HCT116 (cell line): ENCODE measurements around the gene PRSS2. TPM values are rescaled to one million over a fixed set of nuclear protein-coding genes. Genes with fewer than 3 reads are reported as not detected.

Experiments
- ATAC-seq: fragments of 200-7000 bp; cut with Tn5 transposase; 2 replicates; pipeline ENCODE4 v1.9.1; 2020; ENCODE audit warnings: mild to moderate bottlenecking, moderate library complexity
- BruUV-seq: library from RNA; stranded (reverse); fragments of 400-500 nt; replicated peaks from 2 replicates; lab custom pipeline; 2021; lab: Mats Ljungman, UMichigan
- CTCF ChIA-PET: fragments of 300-600 bp; sonication (Branson Sonifier 250); formaldehyde crosslinking; loops from one replicate; lab custom pipeline; 2021; ENCODE audit warnings: antibody characterized with exemption; lab: Charles Lee
- POLR2A ChIA-PET: fragments of 300-600, 350-600 bp; sonication (Branson Sonifier 250); formaldehyde crosslinking; loops from one replicate; lab custom pipeline; 2021; ENCODE audit warnings: antibody characterized with exemption; lab: Charles Lee
- RAD21 ChIA-PET, 2 experiments: fragments of 300-600 bp; sonication (Branson Sonifier 250); formaldehyde crosslinking; loops; one replicate each; lab custom pipeline; 2023; ENCODE audit warnings: low total read pairs in 2 of 2; ENCODE audit not compliant: uncharacterized antibody in 2 of 2, unreplicated experiment in 2 of 2, low non-redundant PET in 1 of 2; lab: Charles Lee
- DNase-seq: peaks from one replicate; pipeline ENCODE4 v3.0.0-alpha.2; 2010; ENCODE audit warnings: low read depth, low spot score
- H2AFZ ChIP-seq: fragments of 200-600 bp; shearing (Covaris generic), sonication (generic); 2 replicates; pipeline ENCODE4 v1.6.1; 2017; ENCODE audit warnings: low read depth, mixed run types, mixed read lengths, antibody characterized with exemption, low read length; ENCODE audit not compliant: poor library complexity, severe bottlenecking
- H3K27ac ChIP-seq: 2 replicates; pipeline ENCODE4 v1.5.1; 2012; ENCODE audit warnings: low read depth, low read length
- H3K27me3 ChIP-seq: fragments of 200-600 bp; sonication (generic); 2 replicates; pipeline ENCODE4 v1.6.1; 2016; ENCODE audit warnings: mixed run types, low read length, mixed read lengths; ENCODE audit not compliant: insufficient read depth
- H3K36me3 ChIP-seq, 2 experiments: fragments of 200-500 bp in 1 of 2; fragments of 200-600 bp in 1 of 2; sonication (Bioruptor generic) in 1 of 2; sonication (generic) in 1 of 2; 2 replicates each; pipeline versions ENCODE4 v1.5.1 to v1.6.1; 2014 to 2016; ENCODE audit warnings: low read length in 2 of 2, inconsistent platforms in 1 of 2, mixed read lengths in 1 of 2, mixed run types in 1 of 2; ENCODE audit not compliant: insufficient read depth in 2 of 2, control insufficient read depth in 1 of 2
- H3K4me1 ChIP-seq, 2 experiments: fragments of 200-600 bp in 1 of 2; sonication (generic) in 1 of 2; 2 replicates each; pipeline versions ENCODE4 v1.5.1 to v1.6.1; 2012 to 2017; ENCODE audit warnings: low read length in 2 of 2, inconsistent platforms in 1 of 2, mild to moderate bottlenecking in 1 of 2, mixed read lengths in 1 of 2, mixed run types in 1 of 2, moderate library complexity in 1 of 2; ENCODE audit not compliant: insufficient read depth in 2 of 2, control insufficient read depth in 1 of 2
- H3K4me2 ChIP-seq: fragments of 200-600 bp; sonication (generic); 2 replicates; pipeline ENCODE4 v1.6.1; 2017; ENCODE audit warnings: mixed run types, low read length, mixed read lengths
- H3K4me3 ChIP-seq, 2 experiments: fragments of 200-600 bp in 1 of 2; sonication (generic) in 1 of 2; replicated peaks in 1 of 2; 2 replicates each; pipeline ENCODE4 v1.5.1; 2011 to 2016; ENCODE audit warnings: low read length in 2 of 2, control low read depth in 1 of 2, low read depth in 1 of 2, mild to moderate bottlenecking in 1 of 2, mixed read lengths in 1 of 2, mixed run types in 1 of 2
- H3K79me2 ChIP-seq: fragments of 200-600 bp; sonication (generic); 2 replicates; pipeline ENCODE4 v1.6.1; 2017; ENCODE audit warnings: mild to moderate bottlenecking, mixed run types, low read length, moderate library complexity, mixed read lengths; ENCODE audit not compliant: insufficient read depth
- H3K9ac ChIP-seq: fragments of 200-600 bp; sonication (generic); 2 replicates; pipeline ENCODE4 v1.6.1; 2016; ENCODE audit warnings: low read length, mixed read lengths
- H3K9me2 ChIP-seq: fragments of 200-600 bp; sonication (generic), shearing (Covaris generic); 2 replicates; pipeline ENCODE4 v1.6.1; 2017; ENCODE audit warnings: mixed run types, mild to moderate bottlenecking, moderate library complexity; ENCODE audit not compliant: insufficient read depth
- H3K9me3 ChIP-seq, 2 experiments: fragments of 200-500 bp in 1 of 2; fragments of 200-600 bp in 1 of 2; sonication (Bioruptor generic) in 1 of 2; sonication (generic) in 1 of 2; 2 replicates each; pipeline ENCODE4 v1.6.1; 2014 to 2017; ENCODE audit warnings: low read length in 2 of 2, mixed read lengths in 2 of 2, inconsistent platforms in 1 of 2, low read depth in 1 of 2, mild to moderate bottlenecking in 1 of 2, mixed run types in 1 of 2, moderate library complexity in 1 of 2; ENCODE audit not compliant: control insufficient read depth in 1 of 2, insufficient read depth in 1 of 2
- H4K20me1 ChIP-seq: fragments of 200-600 bp; sonication (generic), shearing (Covaris generic); 2 replicates; pipeline ENCODE4 v1.6.1; 2017; ENCODE audit warnings: mixed run types, mild to moderate bottlenecking, moderate library complexity; ENCODE audit not compliant: insufficient read depth
- ATF3 ChIP-seq: IDR thresholded peaks from 2 replicates; pipeline ENCODE4 v1.6.1; 2012
- CBX3 ChIP-seq: IDR thresholded peaks from 2 replicates; pipeline ENCODE4 v1.6.1; 2012; ENCODE audit warnings: low read depth
- CEBPB ChIP-seq: IDR thresholded peaks from 2 replicates; pipeline ENCODE4 v1.6.1; 2012; ENCODE audit warnings: low read depth
- CTCF ChIP-seq, 3 experiments: fragments of 200-600 bp in 1 of 3; sonication (generic) in 1 of 3; IDR thresholded peaks in 2 of 3; conservative IDR thresholded peaks in 1 of 3; 2 replicates each; pipeline ENCODE4 v1.5.1; 2012 to 2017; ENCODE audit warnings: low read depth in 2 of 3, low read length in 2 of 3, antibody characterized with exemption in 1 of 3, borderline replicate concordance in 1 of 3, control low read depth in 1 of 3, mild to moderate bottlenecking in 1 of 3, mixed read lengths in 1 of 3, mixed run types in 1 of 3, moderate library complexity in 1 of 3; ENCODE audit not compliant: insufficient read depth in 1 of 3
- EGR1 ChIP-seq: IDR thresholded peaks from 2 replicates; pipeline ENCODE4 v1.6.1; 2012; ENCODE audit warnings: low read depth
- ELF1 ChIP-seq: IDR thresholded peaks from 2 replicates; pipeline ENCODE4 v1.6.1; 2012; ENCODE audit warnings: low read depth, borderline replicate concordance
- EZH2phosphoT487 ChIP-seq: fragments of 200-600 bp; IDR thresholded peaks from 2 replicates; pipeline ENCODE4 v1.6.1; 2018; ENCODE audit warnings: antibody characterized with exemption, borderline replicate concordance
- FOSL1 ChIP-seq: IDR thresholded peaks from 2 replicates; pipeline ENCODE4 v1.6.1; 2012; ENCODE audit warnings: low read depth
- MAX ChIP-seq: IDR thresholded peaks from 2 replicates; pipeline ENCODE4 v1.6.1; 2012
- POLR2A ChIP-seq: IDR thresholded peaks from 2 replicates; pipeline ENCODE4 v1.7.0; 2011; ENCODE audit warnings: borderline replicate concordance; ENCODE audit not compliant: insufficient read depth, insufficient read length; ENCODE audit errors: extremely low read depth
- POLR2AphosphoS5 ChIP-seq: IDR thresholded peaks from 2 replicates; pipeline ENCODE4 v1.6.1; 2011; ENCODE audit warnings: mild to moderate bottlenecking, low read depth, low read length, moderate library complexity
- SIN3A ChIP-seq: IDR thresholded peaks from 2 replicates; pipeline ENCODE4 v1.6.1; 2012; ENCODE audit warnings: low read depth
- SP1 ChIP-seq: IDR thresholded peaks from 2 replicates; pipeline ENCODE4 v1.6.1; 2012; ENCODE audit warnings: low read depth
- SRF ChIP-seq: IDR thresholded peaks from 2 replicates; pipeline ENCODE4 v1.6.1; 2012; ENCODE audit warnings: low read depth
- TCF7L2 ChIP-seq: IDR thresholded peaks from 2 replicates; pipeline ENCODE4 v1.7.0; 2011; ENCODE audit warnings: borderline replicate concordance, inconsistent platforms; ENCODE audit not compliant: insufficient read depth, insufficient read length; ENCODE audit errors: extremely low read depth
- YY1 ChIP-seq: IDR thresholded peaks from 2 replicates; pipeline ENCODE4 v1.6.1; 2011; ENCODE audit warnings: low read length, low read depth, moderate library complexity, mild to moderate bottlenecking; ENCODE audit not compliant: insufficient replicate concordance; ENCODE audit errors: extremely low read depth
- ZBTB33 ChIP-seq: IDR thresholded peaks from 2 replicates; pipeline ENCODE4 v1.6.1; 2011; ENCODE audit warnings: mild to moderate bottlenecking, low read length, moderate library complexity; ENCODE audit not compliant: insufficient replicate concordance; ENCODE audit errors: extremely low read depth
- ZFX ChIP-seq: fragments of 450-650 bp; IDR thresholded peaks from 2 replicates; pipeline ENCODE4 v1.6.1; 2017
- ZNF274 ChIP-seq: fragments of 200-500 bp; sonication (Bioruptor generic); IDR thresholded peaks from 2 replicates; pipeline ENCODE4 v1.6.1; 2014; ENCODE audit warnings: mild to moderate bottlenecking, low read depth, low read length, inconsistent platforms
- intact Hi-C: fragments of 100-400 bp; cut with micrococcal nuclease; formaldehyde crosslinking; loops from 2 replicates; pipeline ENCODE4 v1.10.0; 2022
- total RNA-seq: library from RNA; stranded (reverse); gene quantifications from one replicate; pipeline ENCODE4 v1.2.1, GENCODE V29; 2021; ENCODE audit not compliant: unreplicated experiment

The PRSS2 gene
- total RNA-seq, 1 experiment from 2014 or later: 36.8 TPM

GRCh38 chr7:142733271-142733670 is 37.5 kb upstream of the PRSS2 start:
- ChIA-PET RAD21 (no interaction called here), CTCF (interaction anchor here (1.7 kb wide), 1 partner anchor 101 kb away, joined by 4 read pairs; no protein-coding TSS in a partner anchor)
- 0 out of 2 replicates have a peak, but pooled peaks cover 12% of the 10 kb centered on the region for H3K27me3 ChIP-seq
- no peaks in the 10 kb centered on the region for H3K36me3 ChIP-seq
- intact Hi-C loops: no loop called here
- H3K27ac ChIP-seq: no peak overlapping the region
- no peaks in the 10 kb centered on the region for H3K9me2 ChIP-seq
- no peak overlapping the region for H2AFZ ChIP-seq
- no peak for ATAC-seq
- BruUV-seq: no TSS peak
- no peak for DNase-seq
- TF ChIP-seq ZBTB33 (no peak), CBX3 (no peak), POLR2A (no peak), CTCF (IDR thresholded peaks at IDR 0.05 in 2 of 3, conservative IDR thresholded peaks at IDR 0.05 in 1 of 3; ENCODE audit: borderline replicate concordance in 1 of 3, insufficient read depth in 1 of 3, low read depth in 2 of 3, low read length in 2 of 3) (no peak), TCF7L2 (no peak), SRF (no peak), YY1 (no peak), POLR2AphosphoS5 (no peak), SIN3A (no peak), CEBPB (no peak), MAX (no peak), SP1 (no peak), EGR1 (no peak), ATF3 (no peak), EZH2phosphoT487 (no peak), ZNF274 (no peak), ELF1 (no peak), FOSL1 (no peak), ZFX (no peak)
- TF ChIP-seq, all 23 proteins: peak for 0
- no peaks in the 10 kb centered on the region for H3K9me3 ChIP-seq
- H3K4me1 ChIP-seq: no peaks in the 10 kb centered on the region
- POLR2A ChIA-PET: no interaction called here
- H4K20me1 ChIP-seq: no peaks in the 10 kb centered on the region
- no peak overlapping the region for H3K4me3 ChIP-seq
- no peak overlapping the region for H3K4me2 ChIP-seq
- no peaks in the 10 kb centered on the region for H3K79me2 ChIP-seq
- H3K9ac ChIP-seq: no peak overlapping the region
